NB4 (cell line): ENCODE results near the gene ENDOU.

Experiments
- CTCF ChIP-seq: IDR thresholded peaks from one replicate; pipeline ENCODE4 v1.5.1; 2012; ENCODE audit warnings: low read depth, low read length
- MAX ChIP-seq: IDR thresholded peaks from 2 replicates; pipeline ENCODE4 v1.6.1; 2011; ENCODE audit warnings: low read depth, low read length

GRCh38 chr12:47709671-47710070 lies 15.6 kb downstream of the ENDOU start:
- TF ChIP-seq CTCF (no peak), MAX (no peak)
